Thyroid gland (tissue), 4 donors: ENCODE results near the gene ARNT2. TPM values are rescaled to one million over a fixed set of nuclear protein-coding genes. Genes with fewer than 3 reads are reported as not detected.

Source experiments
- DNase-seq, 2 donors: peaks; one replicate each; pipeline ENCODE4 v3.0.0-alpha.2; 2019
- H3K27ac ChIP-seq, 3 donors: fragments of 200-600 bp; sonication (generic); 1 replicate in 2 of 3; 2 replicates in 1 of 3; pipeline ENCODE4 v1.5.1; 2016 to 2019; ENCODE audit warnings: mild to moderate bottlenecking in 1 of 3, moderate library complexity in 1 of 3
- H3K27me3 ChIP-seq: fragments of 200-600 bp; sonication (generic); one replicate; pipeline ENCODE4 v1.5.1; 2019
- H3K36me3 ChIP-seq, 2 donors: fragments of 200-600 bp; sonication (generic); one replicate each; pipeline ENCODE4 v1.5.1; 2016 to 2019
- H3K4me1 ChIP-seq, 2 donors: fragments of 200-600 bp; sonication (generic); one replicate each; pipeline ENCODE4 v1.5.1; 2017 to 2019
- H3K4me3 ChIP-seq, 3 donors: fragments of 200-600 bp; sonication (generic); replicated peaks in 1 of 3; 1 replicate in 2 of 3; 2 replicates in 1 of 3; pipeline ENCODE4 v1.5.1; 2016; ENCODE audit warnings: mild to moderate bottlenecking in 1 of 3
- H3K9me3 ChIP-seq: fragments of 200-600 bp; sonication (generic); one replicate; pipeline ENCODE4 v1.5.1; 2017
- CTCF ChIP-seq, 6 experiments: fragments of 200-600 bp in 3 of 6; fragments of 450-650 bp in 3 of 6; sonication (generic) in 3 of 6; IDR thresholded peaks; one replicate each; pipeline ENCODE4 v1.5.1; 2016 to 2019; ENCODE audit warnings: antibody characterized with exemption in 6 of 6, mild to moderate bottlenecking in 2 of 6, inconsistent platforms in 1 of 6, moderate library complexity in 1 of 6
- POLR2A ChIP-seq, 2 donors: fragments of 450-650 bp; IDR thresholded peaks; one replicate each; pipeline ENCODE4 v1.6.1; 2017; ENCODE audit warnings: antibody characterized with exemption in 2 of 2, mild to moderate bottlenecking in 2 of 2, moderate library complexity in 1 of 2
- WGBS, 2 donors: methylation state at CpG; one replicate each; pipeline ENCODE4 v1.1.5; 2017; 5-methylcytosine and 5-hydroxymethylcytosine counted together
- intact Hi-C: fragments of 100-400 bp; cut with DNase I; formaldehyde crosslinking; loops from one replicate; pipeline ENCODE4 v1.15.1; 2023
- total RNA-seq, 4 donors: library from RNA; depleted of rRNA; stranded (reverse); fragments of >200 nt; gene quantifications; one replicate each; pipeline ENCODE4 v1.2.3, GENCODE V29; 2016

ARNT2 gene
- total RNA-seq, 4 donors from 2014 or later, result 9.4 to 19.1 (median 13.8) TPM

GRCh38 chr15:80491163-80491847 lies 87.1 kb downstream of the ARNT2 start:
- peaks cover 3 to 8% of the 10 kb centered on the region in 2 donors for H3K4me1 ChIP-seq
- intact Hi-C loops, result no loop called here

DNA sequence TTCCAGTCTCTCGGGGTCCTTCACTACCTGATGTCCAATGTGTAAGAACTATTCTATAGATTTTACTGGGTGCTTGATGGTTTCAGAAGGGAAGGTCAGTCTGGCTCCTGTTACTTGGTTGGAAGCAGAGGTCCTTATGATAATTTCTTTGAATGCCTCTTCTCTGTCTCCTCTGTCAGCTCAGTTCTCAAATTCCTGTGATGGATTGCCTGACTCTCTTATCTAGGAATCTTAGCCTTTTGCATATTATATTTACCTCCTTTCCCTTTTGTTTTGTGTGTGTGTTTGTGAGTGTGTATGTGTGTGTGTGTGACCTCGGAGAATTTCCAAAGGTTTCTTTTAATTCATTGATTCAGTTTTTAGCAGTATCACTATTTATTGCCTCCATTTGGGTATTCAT lies 88.2 kb downstream of the ARNT2 start:
- WGBS, 2 donors, result 86 to 89% methylated on average over 2 of the region's 2 CpGs
- intact Hi-C loops, result no loop called here

More at GRCh38 chr15:80491163-80491847, 87.1 kb downstream of the ARNT2 start:
- Histone ChIP-seq H3K27ac (no peak overlapping the region), H3K27me3 (no peaks in the 10 kb centered on the region), H3K9me3 (no peaks in the 10 kb centered on the region), H3K4me3 (no peak overlapping the region), H3K36me3 (no peaks in the 10 kb centered on the region)
- DNase-seq, result no peak
- TF ChIP-seq POLR2A (IDR thresholded peaks at IDR 0.05) (no peak), CTCF (IDR thresholded peaks at IDR 0.05) (no peak)
- WGBS, 2 donors, result 85 to 88% methylated on average over 7 of the region's 7 CpGs

DNA sequence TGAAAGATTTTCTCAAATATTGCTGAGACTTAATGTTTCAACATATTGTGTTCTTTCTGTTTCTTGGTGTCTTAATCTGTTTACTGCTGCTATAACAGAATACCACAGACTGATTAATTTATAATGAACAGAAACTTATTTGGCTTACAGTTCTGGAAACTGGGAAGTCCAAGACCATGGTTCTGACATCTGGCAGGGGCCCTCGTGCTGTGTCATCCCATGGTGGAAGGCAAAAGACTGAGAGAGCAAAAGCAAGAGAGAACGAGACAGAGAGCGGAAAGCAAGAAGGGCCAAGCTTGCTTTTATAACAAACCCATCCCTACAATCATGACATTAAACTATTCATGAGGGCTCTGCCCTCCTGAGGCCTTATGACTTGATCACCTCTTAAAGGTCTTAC lies 88.7 kb downstream of the ARNT2 start:
- no peaks in the 10 kb centered on the region for H3K27me3 ChIP-seq
- intact Hi-C loops, result no loop called here
- no peak overlapping the region for H3K27ac ChIP-seq
- H3K4me3 ChIP-seq, result no peak overlapping the region
- peak in 1 of 2 donors; percentile 9 for DNase-seq
- no peaks in the 10 kb centered on the region for H3K9me3 ChIP-seq
- H3K36me3 ChIP-seq, result no peaks in the 10 kb centered on the region
- TF ChIP-seq POLR2A (IDR thresholded peaks at IDR 0.05) (no peak), CTCF (IDR thresholded peaks at IDR 0.05) (no peak)
- WGBS, 2 donors, result 83 to 92% methylated on average over 3 of the region's 3 CpGs
- peaks cover 3 to 8% of the 10 kb centered on the region in 2 donors for H3K4me1 ChIP-seq

More for the DNA sequence above, 88.2 kb downstream of the ARNT2 start:
- TF ChIP-seq CTCF (IDR thresholded peaks at IDR 0.05), result no peak
- no peak for TF ChIP-seq POLR2A (IDR thresholded peaks at IDR 0.05)
- Histone ChIP-seq H3K9me3 (no peaks in the 10 kb centered on the region), H3K27me3 (no peaks in the 10 kb centered on the region), H3K36me3 (no peaks in the 10 kb centered on the region), H3K4me3 (no peak overlapping the region), H3K4me1 (peaks cover 3 to 8% of the 10 kb centered on the region in 2 donors), H3K27ac (no peak overlapping the region)
- DNase-seq, result no peak

DNA sequence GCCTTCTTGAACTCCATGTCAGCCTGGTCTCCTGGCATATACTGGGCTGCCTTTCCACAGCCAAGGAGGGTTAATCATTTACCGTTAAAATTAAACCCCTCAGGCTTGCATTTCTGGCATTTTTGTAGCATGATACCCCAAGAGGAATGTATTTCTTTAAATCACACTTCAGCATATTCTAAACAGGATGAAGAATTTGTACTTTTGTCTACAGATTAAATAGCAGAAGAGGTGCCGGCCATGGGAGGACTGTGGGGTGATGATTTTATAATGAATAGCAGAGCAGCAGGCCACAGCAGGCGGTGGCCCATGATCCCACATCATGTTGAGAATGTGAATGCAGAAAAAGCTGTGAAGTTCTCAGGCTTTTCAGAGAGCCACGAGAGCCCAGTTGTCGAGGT lies 90.2 kb downstream of the ARNT2 start:
- 84 to 85% methylated on average over 5 of the region's 5 CpGs for WGBS, 2 donors
- Histone ChIP-seq H3K4me1 (peaks cover 3 to 4% of the 10 kb centered on the region in 2 donors), H3K4me3 (no peak overlapping the region), H3K27me3 (no peaks in the 10 kb centered on the region), H3K36me3 (no peaks in the 10 kb centered on the region), H3K9me3 (no peaks in the 10 kb centered on the region), H3K27ac (no peak overlapping the region)
- no peak for TF ChIP-seq POLR2A (IDR thresholded peaks at IDR 0.05)
- TF ChIP-seq CTCF (IDR thresholded peaks at IDR 0.05), result no peak
- no peak for DNase-seq
- intact Hi-C loops, result no loop called here

- Histone ChIP-seq H3K9me3 (no peaks in the 10 kb centered on the region), H3K4me3 (no peak overlapping the region), H3K4me1 (peaks cover under 1 to 3% of the 10 kb centered on the region in 2 donors), H3K36me3 (no peaks in the 10 kb centered on the region), H3K27ac (no peak overlapping the region), H3K27me3 (no peaks in the 10 kb centered on the region)
- no peak for TF ChIP-seq CTCF (IDR thresholded peaks at IDR 0.05)
- TF ChIP-seq POLR2A (IDR thresholded peaks at IDR 0.05), result no peak
- DNase-seq, result no peak
- WGBS, 2 donors, result 90 to 95% methylated on average over 3 of the region's 3 CpGs
- intact Hi-C loops, result no loop called here
These were observed 90.6 kb downstream of the ARNT2 start for GRCh38 chr15:80494756-80495155.
